ENCODE measurements around the gene BDNF.

The BDNF gene

DNA sequence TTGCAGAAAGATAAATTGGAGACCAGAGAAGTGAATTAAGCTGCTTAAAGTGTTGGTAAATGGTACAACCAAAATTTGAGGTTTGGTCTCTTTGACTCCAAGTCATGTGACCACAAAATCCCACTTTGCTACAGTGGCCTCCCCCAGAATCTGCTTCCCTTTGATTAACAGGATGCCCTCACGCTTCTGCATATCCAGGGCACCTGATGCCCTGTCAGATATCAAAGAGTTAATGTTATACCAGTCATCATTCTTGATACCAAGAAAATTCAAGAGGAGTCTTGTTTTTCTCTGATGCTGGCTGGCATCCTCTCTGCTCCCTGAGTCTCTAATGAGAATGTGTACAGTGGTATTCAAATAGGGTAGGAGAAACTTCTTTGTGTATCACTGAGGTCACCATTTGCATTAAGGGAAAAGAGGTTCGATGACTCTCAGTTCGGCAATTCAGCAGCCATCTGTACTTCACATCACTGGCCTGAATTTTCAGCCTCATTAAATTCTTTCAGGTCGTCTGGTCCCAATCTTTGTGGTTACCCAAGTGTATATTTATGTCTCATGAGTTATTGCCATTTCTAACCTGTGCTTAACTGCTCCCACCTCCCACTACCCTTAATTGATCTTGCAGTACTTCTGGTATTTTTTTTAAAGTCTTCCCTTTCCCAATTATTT, 73.9 kb downstream of the BDNF start:
- no peak for TF ChIP-seq CTCF (IDR thresholded peaks at IDR 0.05; ENCODE audit: insufficient read depth, low read depth, low read length, missing control alignments)
- no peak for DNase-seq (ENCODE audit: low read depth)
- no peak overlapping the region for H3K4me3 ChIP-seq (ENCODE audit: low read depth, low read length)

DNA sequence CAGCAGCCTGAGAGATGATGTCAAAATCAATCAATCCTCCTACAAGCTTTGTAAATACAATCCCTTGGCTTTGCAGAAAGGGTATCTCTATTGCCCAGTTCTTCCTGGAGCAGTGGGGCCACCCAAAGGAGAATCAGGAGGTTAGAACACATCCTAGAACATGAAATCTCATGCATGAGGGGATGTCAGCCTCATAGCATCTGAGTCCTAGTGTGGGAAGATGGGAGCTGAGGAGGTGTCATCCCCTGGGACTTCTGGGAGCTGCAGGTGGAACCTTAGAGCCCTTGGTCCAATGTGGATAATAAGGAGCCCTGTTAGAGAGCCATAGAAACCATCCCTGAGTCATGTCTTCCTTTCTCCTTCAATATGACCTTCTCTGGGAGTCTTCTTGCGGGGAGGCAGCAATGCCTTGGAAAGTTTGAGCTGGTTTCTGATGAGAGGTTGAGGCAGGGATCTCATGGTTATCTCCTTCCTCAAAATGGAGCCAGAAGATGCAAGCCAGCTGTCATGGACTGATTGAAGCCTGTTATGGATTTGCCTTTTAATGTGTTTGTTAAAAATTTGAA, 74.8 kb downstream of the BDNF start:
- DNase-seq (ENCODE audit: low read depth), result no peak
- H3K4me3 ChIP-seq (ENCODE audit: low read depth, low read length), result no peak overlapping the region
- no peak for TF ChIP-seq CTCF (IDR thresholded peaks at IDR 0.05; ENCODE audit: insufficient read depth, low read depth, low read length, missing control alignments)

DNA sequence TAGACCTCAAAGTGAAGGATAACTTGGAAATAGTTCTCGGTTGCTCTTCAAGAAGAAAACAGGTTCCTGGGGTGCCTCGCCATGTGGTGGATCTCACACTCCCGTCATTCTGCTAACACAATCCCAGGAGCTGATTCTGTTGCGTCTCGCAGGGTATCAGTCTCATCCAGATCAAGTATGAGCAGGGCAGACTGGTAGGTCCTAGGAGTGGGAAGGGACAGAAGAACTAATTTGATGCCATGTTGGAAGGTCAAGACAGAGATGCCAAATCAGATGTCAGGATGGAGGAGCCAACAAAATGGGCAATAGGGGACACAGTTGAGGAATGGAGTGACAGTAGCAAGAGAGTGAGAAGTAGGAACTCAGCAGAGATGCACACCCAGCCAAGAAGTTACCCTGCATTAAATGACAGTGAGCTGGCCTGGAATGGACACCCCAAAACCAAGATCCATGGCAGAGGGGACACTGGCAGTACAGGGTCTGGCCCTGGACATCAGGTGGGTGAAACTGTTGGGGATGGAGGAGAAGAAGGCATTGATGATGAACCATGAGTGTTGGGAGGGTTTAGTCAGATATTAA, 76.2 kb downstream of the BDNF start:
- DNase-seq (ENCODE audit: low read depth), result no peak
- TF ChIP-seq CTCF (IDR thresholded peaks at IDR 0.05; ENCODE audit: insufficient read depth, low read depth, low read length, missing control alignments), result no peak

GRCh38 chr11:27622541-27623300, 77.5 kb downstream of the BDNF start:
- no peak overlapping the region for H3K4me3 ChIP-seq (ENCODE audit: low read depth, low read length)
- no peak for DNase-seq (ENCODE audit: low read depth)

More for the DNA sequence above, 76.2 kb downstream of the BDNF start:
- H3K4me3 ChIP-seq (ENCODE audit: low read depth, low read length), result no peak overlapping the region

GRCh38 chr11:27621405-27622161, 78.7 kb downstream of the BDNF start:
- H3K4me3 ChIP-seq (ENCODE audit: low read depth, low read length), result no peak overlapping the region
- TF ChIP-seq CTCF (IDR thresholded peaks at IDR 0.05; ENCODE audit: insufficient read depth, low read depth, low read length, missing control alignments), result no peak
- DNase-seq (ENCODE audit: low read depth), result no peak

More at GRCh38 chr11:27622541-27623300, 77.5 kb downstream of the BDNF start:
- TF ChIP-seq CTCF (IDR thresholded peaks at IDR 0.05; ENCODE audit: insufficient read depth, low read depth, low read length, missing control alignments), result no peak

- no peak for TF ChIP-seq CTCF (IDR thresholded peaks at IDR 0.05; ENCODE audit: insufficient read depth, low read depth, low read length, missing control alignments)
- no peak overlapping the region for H3K4me3 ChIP-seq (ENCODE audit: low read depth, low read length)
- DNase-seq (ENCODE audit: low read depth), result no peak
Measured at GRCh38 chr11:27619763-27620335, 80.4 kb downstream of the BDNF start.

All from GM12865 (cell line).